T-cell (primary cell): ENCODE measurements around the gene C3orf20. TPM values are rescaled to one million over a fixed set of nuclear protein-coding genes. Genes with fewer than 3 reads are reported as not detected.

Experiments
- ATAC-seq, 4 experiments: fragments of 200-7000 bp in 3 of 4; fragments of 150-1000 bp in 1 of 4; cut with Tn5 transposase; replicated peaks in 1 of 4; 1 replicate in 3 of 4; 2 replicates in 1 of 4; pipeline ENCODE4 v1.10.0; 2021; ENCODE audit warnings: moderate library complexity in 3 of 4, mild to moderate bottlenecking in 2 of 4, moderate number of reproducible peaks in 1 of 4
- CTCF ChIA-PET, 2 donors: fragments of 300-600 bp; sonication (Branson Sonifier 250); formaldehyde crosslinking; loops; one replicate each; lab custom pipeline; 2022; ENCODE audit warnings: antibody characterized with exemption in 2 of 2; lab: Charles Lee
- POLR2A ChIA-PET, 2 donors: fragments of 300-600 bp; sonication (Branson Sonifier 250); formaldehyde crosslinking; loops; one replicate each; lab custom pipeline; 2022; ENCODE audit warnings: antibody characterized with exemption in 2 of 2; lab: Charles Lee
- DNase-seq, 35 experiments: peaks; one replicate each; pipeline versions ENCODE4 v3.0.0 to v3.0.0-alpha.2; 2013 to 2023
- H3K27ac ChIP-seq: one replicate; pipeline ENCODE4 v1.5.1; 2013; ENCODE audit warnings: low read length
- H3K27me3 ChIP-seq, 2 experiments: replicated peaks in 1 of 2; 1 replicate in 1 of 2; 2 replicates in 1 of 2; pipeline versions ENCODE4 v1.6.1 to v1.7.0; 2013; ENCODE audit warnings: low read length in 1 of 2, mixed read lengths in 1 of 2; ENCODE audit not compliant: control insufficient read depth in 2 of 2, insufficient read depth in 2 of 2; ENCODE audit errors: extremely low read depth in 1 of 2
- H3K36me3 ChIP-seq, 2 donors: 1 replicate in 1 of 2; 2 replicates in 1 of 2; pipeline versions ENCODE4 v1.6.1 to v1.7.0; 2013; ENCODE audit warnings: low read length in 1 of 2; ENCODE audit not compliant: control insufficient read depth in 2 of 2, insufficient read depth in 1 of 2; ENCODE audit errors: extremely low read depth in 1 of 2
- H3K4me1 ChIP-seq, 2 experiments: 1 replicate in 1 of 2; 2 replicates in 1 of 2; pipeline versions ENCODE4 v1.6.1 to v1.7.0; 2013; ENCODE audit warnings: low read length in 2 of 2, mixed read lengths in 1 of 2; ENCODE audit not compliant: insufficient read depth in 2 of 2, control insufficient read depth in 1 of 2; ENCODE audit errors: extremely low read depth in 1 of 2
- H3K4me3 ChIP-seq, 2 donors: 1 replicate in 1 of 2; 2 replicates in 1 of 2; pipeline versions ENCODE4 v1.5.1 to v1.7.0; 2013; ENCODE audit warnings: mild to moderate bottlenecking in 2 of 2, low read length in 1 of 2, moderate library complexity in 1 of 2; ENCODE audit not compliant: control insufficient read depth in 1 of 2; ENCODE audit errors: extremely low read depth in 1 of 2
- H3K9me3 ChIP-seq: 2 replicates; pipeline ENCODE4 v1.7.0; 2013
- H3K27ac Mint-ChIP-seq, 2 donors: one replicate each; pipeline ENCODE4 v1.8.0; 2020 to 2021; ENCODE audit warnings: mild to moderate bottlenecking in 2 of 2, mixed read lengths in 2 of 2
- H3K27me3 Mint-ChIP-seq, 2 donors: one replicate each; pipeline ENCODE4 v1.8.0; 2021 to 2022; ENCODE audit warnings: mixed read lengths in 2 of 2
- H3K36me3 Mint-ChIP-seq: one replicate; pipeline ENCODE4 v1.8.0; 2021; ENCODE audit warnings: mixed read lengths
- H3K4me1 Mint-ChIP-seq, 3 donors: one replicate each; pipeline ENCODE4 v1.8.0; 2020 to 2022; ENCODE audit warnings: mixed read lengths in 3 of 3, mild to moderate bottlenecking in 1 of 3
- H3K4me3 Mint-ChIP-seq, 3 donors: one replicate each; pipeline ENCODE4 v1.8.0; 2020 to 2022; ENCODE audit warnings: mild to moderate bottlenecking in 3 of 3, mixed read lengths in 3 of 3, moderate library complexity in 3 of 3
- H3K9me3 Mint-ChIP-seq, 3 donors: one replicate each; pipeline ENCODE4 v1.8.0; 2020 to 2022; ENCODE audit warnings: mixed read lengths in 3 of 3
- WGBS: methylation state at CpG from one replicate; pipeline ENCODE4 v1.1.5; 2013; ENCODE audit warnings: missing lambda C conversion rate; ENCODE audit not compliant: insufficient coverage; 5-methylcytosine and 5-hydroxymethylcytosine counted together
- total RNA-seq, 35 experiments: library from RNA in 6 of 35; stranded (reverse) in 6 of 35; fragments of 120-200 nt in 1 of 35; gene quantifications; one replicate each; pipeline versions ENCODE4 v1.2.1 to v1.2.4 and lab custom pipeline; 2013 to 2026

The C3orf20 gene
- total RNA-seq, 5 donors from 2014 or later (not counting 1 experiment from before 2014, with no cell fraction given): 0.19 to 0.82 (median 0.37) TPM

DNA sequence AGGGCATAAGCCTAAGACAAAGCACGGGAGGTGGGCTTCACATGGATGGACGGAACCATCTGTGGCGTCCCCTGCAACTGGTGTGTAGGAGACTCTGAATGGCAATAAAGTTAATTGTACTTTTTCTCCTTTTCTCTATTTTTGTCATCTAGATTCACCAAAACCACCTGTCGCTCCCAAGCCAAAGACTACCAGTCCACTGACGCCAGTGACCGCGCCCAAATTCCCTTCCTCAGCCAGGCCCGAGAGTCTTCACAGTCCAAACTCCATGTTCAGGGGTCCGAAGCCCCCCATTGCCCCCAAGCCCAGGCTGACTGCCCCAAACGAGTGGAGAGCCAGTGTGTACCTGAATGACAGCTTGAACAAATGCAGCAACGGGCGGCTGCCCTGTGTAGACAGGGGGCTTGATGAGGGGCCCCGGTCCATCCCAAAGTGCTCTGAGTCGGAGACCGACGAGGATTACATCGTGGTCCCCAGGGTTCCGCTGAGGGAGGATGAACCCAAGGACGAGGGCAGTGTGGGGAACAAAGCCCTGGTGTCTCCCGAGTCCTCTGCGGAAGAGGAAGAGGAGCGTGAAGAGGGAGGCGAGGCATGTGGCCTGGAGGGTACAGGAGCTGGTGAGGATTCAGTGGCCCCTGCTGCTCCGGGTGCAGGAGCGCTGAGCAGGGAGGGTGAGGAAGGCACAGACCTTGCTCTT is 144.0 kb downstream of the C3orf20 start, which contains the start of gene FGD5:
Gene FGD5 (plus strand): TSS at position 159 of the 697 bp plus-strand sequence. CDS start 110 bp downstream, at position 269.
- no peak for DNase-seq
- H3K4me3 ChIP-seq: no peak within 1 kb of the TSS
- H3K4me3 Mint-ChIP-seq: no peak within 1 kb of the TSS
- POLR2A ChIA-PET: no interaction called here
- no peaks in the 10 kb centered on the region for H3K36me3 Mint-ChIP-seq
- H3K36me3 ChIP-seq: no peaks in the 10 kb centered on the region
- no peaks in the 10 kb centered on the region for H3K9me3 ChIP-seq
- no peak within 1 kb of the TSS for H3K27ac ChIP-seq
- H3K27me3 ChIP-seq: peaks cover 0 to 34% of the 10 kb centered on the region in 2 experiments
- CTCF ChIA-PET: no interaction called here
- H3K4me1 ChIP-seq: no peaks in the 10 kb centered on the region
- peaks cover 0 to 28% of the 10 kb centered on the region in 2 donors for H3K27me3 Mint-ChIP-seq
- 79% methylated on average over 20 of the region's 25 CpGs for WGBS
- ATAC-seq: no peak
- no peaks in the 10 kb centered on the region for H3K9me3 Mint-ChIP-seq
- no peak within 1 kb of the TSS for H3K27ac Mint-ChIP-seq
- peaks cover 0 to 7% (median 0%) of the 10 kb centered on the region in 3 donors for H3K4me1 Mint-ChIP-seq

DNA sequence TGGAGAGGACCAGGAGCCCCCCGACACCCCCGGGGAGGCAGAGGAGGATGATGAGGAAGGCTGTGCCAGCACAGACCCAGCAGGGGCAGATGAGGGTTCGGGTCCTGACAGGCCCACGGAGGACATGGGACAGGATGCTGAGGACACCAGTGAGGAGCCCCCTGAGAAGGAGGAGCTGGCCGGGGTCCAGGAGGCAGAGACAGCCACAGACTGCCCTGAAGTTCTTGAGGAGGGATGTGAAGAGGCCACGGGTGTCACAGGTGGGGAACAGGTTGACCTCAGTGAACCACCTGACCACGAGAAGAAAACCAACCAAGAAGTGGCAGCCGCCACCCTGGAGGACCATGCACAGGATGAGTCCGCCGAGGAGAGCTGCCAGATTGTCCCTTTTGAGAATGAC is 144.7 kb downstream of the C3orf20 start:
- no peaks in the 10 kb centered on the region for H3K36me3 ChIP-seq
- H3K4me1 Mint-ChIP-seq: peaks cover 0 to 7% (median 0%) of the 10 kb centered on the region in 3 donors
- H3K27me3 Mint-ChIP-seq: peaks cover 0 to 21% of the 10 kb centered on the region in 2 donors
- ATAC-seq (no peak), DNase-seq (no peak)
- WGBS: 69% methylated on average over 10 of the region's 10 CpGs
- H3K36me3 Mint-ChIP-seq: no peaks in the 10 kb centered on the region
- peaks cover 0 to 33% of the 10 kb centered on the region in 2 experiments for H3K27me3 ChIP-seq
- ChIA-PET CTCF (no interaction called here), POLR2A (no interaction called here)
- H3K4me3 ChIP-seq: no peak overlapping the region
- H3K27ac ChIP-seq: no peak overlapping the region
- H3K4me1 ChIP-seq: no peaks in the 10 kb centered on the region
- H3K9me3 ChIP-seq: no peaks in the 10 kb centered on the region
- no peaks in the 10 kb centered on the region for H3K9me3 Mint-ChIP-seq
- no peak overlapping the region for H3K4me3 Mint-ChIP-seq
- H3K27ac Mint-ChIP-seq: no peak overlapping the region

DNA sequence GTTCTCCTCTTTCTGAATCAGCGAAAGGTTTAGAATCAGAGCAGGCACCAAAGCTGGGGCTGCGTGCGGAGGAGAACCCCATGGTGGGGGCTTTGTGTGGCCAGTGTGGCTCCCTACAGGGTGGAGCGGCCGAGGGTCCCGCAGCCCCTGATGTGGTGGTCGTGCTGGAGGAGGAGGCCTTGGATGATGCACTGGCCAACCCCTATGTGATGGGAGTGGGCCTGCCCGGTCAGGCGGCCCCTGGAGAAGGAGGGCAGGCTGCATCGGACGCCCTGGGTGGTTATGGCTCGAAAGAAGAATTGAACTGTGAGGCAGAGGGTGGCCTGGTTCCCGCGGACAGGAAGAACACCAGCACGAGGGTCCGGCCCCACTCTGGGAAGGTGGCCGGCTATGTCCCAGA is 145.2 kb downstream of the C3orf20 start:
- H3K27ac ChIP-seq: no peak overlapping the region
- H3K4me3 Mint-ChIP-seq: no peak overlapping the region

DNA sequence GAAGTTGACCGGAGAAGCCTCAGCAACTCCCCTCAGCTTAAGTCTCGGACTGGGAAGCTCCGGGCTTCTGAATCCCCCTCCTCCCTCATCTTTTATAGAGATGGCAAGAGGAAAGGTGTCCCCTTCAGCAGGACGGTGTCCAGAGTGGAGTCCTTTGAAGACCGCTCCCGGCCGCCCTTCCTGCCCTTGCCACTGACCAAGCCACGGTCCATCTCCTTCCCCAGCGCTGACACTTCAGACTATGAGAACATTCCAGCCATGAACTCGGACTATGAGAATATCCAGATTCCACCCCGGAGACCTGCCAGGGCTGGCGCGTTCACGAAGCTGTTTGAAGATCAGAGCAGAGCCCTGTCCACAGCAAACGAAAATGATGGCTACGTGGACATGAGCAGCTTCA is 146.2 kb downstream of the C3orf20 start:
- DNase-seq (no peak), ATAC-seq (no peak)
- Histone ChIP-seq H3K4me1 (no peaks in the 10 kb centered on the region), H3K4me3 (no peak overlapping the region), H3K9me3 (no peaks in the 10 kb centered on the region), H3K27me3 (peaks cover 0 to 25% of the 10 kb centered on the region in 2 experiments), H3K36me3 (no peaks in the 10 kb centered on the region), H3K27ac (no peak overlapping the region)
- CTCF ChIA-PET: no interaction called here
- Mint-ChIP-seq H3K27me3 (peaks cover 0 to 10% of the 10 kb centered on the region in 2 donors), H3K4me1 (peaks cover 0 to 7% (median 0%) of the 10 kb centered on the region in 3 donors), H3K4me3 (no peak overlapping the region), H3K36me3 (no peaks in the 10 kb centered on the region), H3K27ac (no peak overlapping the region), H3K9me3 (no peaks in the 10 kb centered on the region)
- WGBS: 81% methylated on average over 13 of the region's 16 CpGs
- POLR2A ChIA-PET: no interaction called here

More for the DNA sequence above, 145.2 kb downstream of the C3orf20 start:
- no peaks in the 10 kb centered on the region for H3K36me3 Mint-ChIP-seq
- ChIA-PET POLR2A (no interaction called here), CTCF (no interaction called here)
- no peak overlapping the region for H3K4me3 ChIP-seq
- peaks cover 0 to 7% (median 0%) of the 10 kb centered on the region in 3 donors for H3K4me1 Mint-ChIP-seq
- H3K27me3 ChIP-seq: peaks cover 0 to 30% of the 10 kb centered on the region in 2 experiments
- DNase-seq (no peak), ATAC-seq (no peak)
- peaks cover 0 to 16% of the 10 kb centered on the region in 2 donors for H3K27me3 Mint-ChIP-seq
- H3K27ac Mint-ChIP-seq: no peak overlapping the region
- H3K9me3 ChIP-seq: no peaks in the 10 kb centered on the region
- H3K36me3 ChIP-seq: no peaks in the 10 kb centered on the region
- H3K4me1 ChIP-seq: no peaks in the 10 kb centered on the region
- no peaks in the 10 kb centered on the region for H3K9me3 Mint-ChIP-seq
- WGBS: 79% methylated on average over 15 of the region's 17 CpGs

DNA sequence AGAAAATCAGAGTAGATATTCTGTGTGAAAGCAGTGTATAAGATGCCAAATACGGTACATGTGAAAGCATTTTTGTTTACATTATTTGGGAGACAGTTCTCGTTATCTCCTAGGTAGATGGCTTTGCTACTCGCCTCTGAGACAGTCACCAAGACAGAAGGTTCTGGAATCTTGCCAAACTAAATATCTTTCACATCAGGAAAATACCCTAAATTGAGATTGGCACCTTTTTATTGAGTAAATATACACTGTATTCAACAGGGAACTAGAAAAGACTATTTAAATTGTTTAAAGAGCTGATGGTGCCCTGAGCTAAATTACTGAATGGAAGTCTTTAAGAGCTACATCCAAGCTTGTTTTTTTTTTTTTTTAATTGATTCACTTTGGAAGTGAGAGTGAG is 147.2 kb downstream of the C3orf20 start:
- WGBS: 100% methylated on average over 1 of the region's 3 CpGs
- H3K27ac ChIP-seq: no peak overlapping the region
- DNase-seq (no peak), ATAC-seq (no peak)
- H3K4me1 ChIP-seq: no peaks in the 10 kb centered on the region
- Mint-ChIP-seq H3K27me3 (peaks cover 0 to 9% of the 10 kb centered on the region in 2 donors), H3K4me1 (peaks cover 0 to 7% (median 0%) of the 10 kb centered on the region in 3 donors), H3K4me3 (no peak overlapping the region), H3K9me3 (no peaks in the 10 kb centered on the region), H3K27ac (no peak overlapping the region), H3K36me3 (no peaks in the 10 kb centered on the region)
- CTCF ChIA-PET: interaction anchor here in 1 of 2 donors (0.6 kb wide), 1 partner anchor 800 kb away, joined by 5 read pairs; no protein-coding TSS in a partner anchor
- H3K27me3 ChIP-seq: peaks cover 0 to 25% of the 10 kb centered on the region in 2 experiments
- no peak overlapping the region for H3K4me3 ChIP-seq
- POLR2A ChIA-PET: no interaction called here
- no peaks in the 10 kb centered on the region for H3K9me3 ChIP-seq
- H3K36me3 ChIP-seq: no peaks in the 10 kb centered on the region
